ENCODE results near the gene RPP25L.

Gene RPP25L

DNA sequence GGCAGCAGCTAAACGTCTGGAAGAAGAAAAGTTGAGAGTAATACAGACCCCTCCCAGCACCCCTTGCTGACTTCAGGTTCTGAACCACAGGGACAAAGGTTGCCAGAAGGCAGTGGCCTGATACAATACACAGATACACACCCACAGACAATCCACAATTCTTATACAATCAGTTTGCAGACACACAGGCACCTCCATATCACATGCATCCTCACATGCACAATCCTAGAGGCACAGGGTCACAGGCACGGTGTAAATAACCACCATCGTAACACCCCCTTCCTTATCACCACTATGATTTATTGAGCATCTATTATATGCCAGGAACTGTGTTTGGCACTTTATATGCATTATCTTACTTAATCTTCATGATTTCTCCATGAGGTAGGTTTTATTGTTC, 30.6 kb downstream of the RPP25L start:
- Histone ChIP-seq H3K9ac (ENCODE audit: low read depth, low read length) (no peak overlapping the region), H3K36me3 (ENCODE audit: control insufficient read depth, insufficient read depth, low read length) (no peaks in the 10 kb centered on the region), H3K9me3 (ENCODE audit: control insufficient read depth, insufficient read depth, low read length) (no peaks in the 10 kb centered on the region), H3K4me1 (ENCODE audit: control insufficient read depth, insufficient read depth, low read length) (peaks cover 42% of the 10 kb centered on the region), H3K27me3 (ENCODE audit: control insufficient read depth, insufficient read depth, low read length) (peaks cover 96% of the 10 kb centered on the region), H3K27ac (ENCODE audit: low read depth, low read length) (no peak overlapping the region), H3K4me3 (ENCODE audit: low read depth, low read length) (no peak overlapping the region)

GRCh38 chr9:34580358-34580757, 31.5 kb downstream of the RPP25L start:
- H3K4me3 ChIP-seq (ENCODE audit: low read depth, low read length), result no peak overlapping the region
- peaks cover 35% of the 10 kb centered on the region for H3K4me1 ChIP-seq (ENCODE audit: control insufficient read depth, insufficient read depth, low read length)
- no peaks in the 10 kb centered on the region for H3K9me3 ChIP-seq (ENCODE audit: control insufficient read depth, insufficient read depth, low read length)
- H3K9ac ChIP-seq (ENCODE audit: low read depth, low read length), result no peak overlapping the region
- H3K36me3 ChIP-seq (ENCODE audit: control insufficient read depth, insufficient read depth, low read length), result no peaks in the 10 kb centered on the region
- peaks cover 95% of the 10 kb centered on the region for H3K27me3 ChIP-seq (ENCODE audit: control insufficient read depth, insufficient read depth, low read length)
- peak overlapping the region; percentile 48 for H3K27ac ChIP-seq (ENCODE audit: low read depth, low read length)

- no peak overlapping the region for H3K4me3 ChIP-seq (ENCODE audit: low read depth, low read length)
- no peak overlapping the region for H3K27ac ChIP-seq (ENCODE audit: low read depth, low read length)
- H3K4me1 ChIP-seq (ENCODE audit: control insufficient read depth, insufficient read depth, low read length), result peaks cover 31% of the 10 kb centered on the region
- H3K9me3 ChIP-seq (ENCODE audit: control insufficient read depth, insufficient read depth, low read length), result no peaks in the 10 kb centered on the region
- no peaks in the 10 kb centered on the region for H3K36me3 ChIP-seq (ENCODE audit: control insufficient read depth, insufficient read depth, low read length)
- no peak overlapping the region for H3K9ac ChIP-seq (ENCODE audit: low read depth, low read length)
- peaks cover 95% of the 10 kb centered on the region for H3K27me3 ChIP-seq (ENCODE audit: control insufficient read depth, insufficient read depth, low read length)
Measured at GRCh38 chr9:34579808-34580163, 32.1 kb downstream of the RPP25L start.

- Histone ChIP-seq H3K27me3 (ENCODE audit: control insufficient read depth, insufficient read depth, low read length) (peaks cover 90% of the 10 kb centered on the region), H3K4me3 (ENCODE audit: low read depth, low read length) (peak overlapping the region; percentile 64), H3K9ac (ENCODE audit: low read depth, low read length) (no peak overlapping the region)
Measured at GRCh38 chr9:34579104-34579807, 32.6 kb downstream of the RPP25L start.

GRCh38 chr9:34578241-34579103, 33.4 kb downstream of the RPP25L start:
- H3K9me3 ChIP-seq (ENCODE audit: control insufficient read depth, insufficient read depth, low read length), result no peaks in the 10 kb centered on the region
- no peak overlapping the region for H3K9ac ChIP-seq (ENCODE audit: low read depth, low read length)
- peak overlapping the region; percentile 77 for H3K27ac ChIP-seq (ENCODE audit: low read depth, low read length)
- H3K4me3 ChIP-seq (ENCODE audit: low read depth, low read length), result peak overlapping the region; percentile 64
- H3K27me3 ChIP-seq (ENCODE audit: control insufficient read depth, insufficient read depth, low read length), result peaks cover 82% of the 10 kb centered on the region
- H3K36me3 ChIP-seq (ENCODE audit: control insufficient read depth, insufficient read depth, low read length), result no peaks in the 10 kb centered on the region
- peaks cover 34% of the 10 kb centered on the region for H3K4me1 ChIP-seq (ENCODE audit: control insufficient read depth, insufficient read depth, low read length)

More at GRCh38 chr9:34579104-34579807, 32.6 kb downstream of the RPP25L start:
- H3K9me3 ChIP-seq (ENCODE audit: control insufficient read depth, insufficient read depth, low read length), result no peaks in the 10 kb centered on the region
- H3K27ac ChIP-seq (ENCODE audit: low read depth, low read length), result no peak overlapping the region
- no peaks in the 10 kb centered on the region for H3K36me3 ChIP-seq (ENCODE audit: control insufficient read depth, insufficient read depth, low read length)
- H3K4me1 ChIP-seq (ENCODE audit: control insufficient read depth, insufficient read depth, low read length), result peaks cover 32% of the 10 kb centered on the region

DNA sequence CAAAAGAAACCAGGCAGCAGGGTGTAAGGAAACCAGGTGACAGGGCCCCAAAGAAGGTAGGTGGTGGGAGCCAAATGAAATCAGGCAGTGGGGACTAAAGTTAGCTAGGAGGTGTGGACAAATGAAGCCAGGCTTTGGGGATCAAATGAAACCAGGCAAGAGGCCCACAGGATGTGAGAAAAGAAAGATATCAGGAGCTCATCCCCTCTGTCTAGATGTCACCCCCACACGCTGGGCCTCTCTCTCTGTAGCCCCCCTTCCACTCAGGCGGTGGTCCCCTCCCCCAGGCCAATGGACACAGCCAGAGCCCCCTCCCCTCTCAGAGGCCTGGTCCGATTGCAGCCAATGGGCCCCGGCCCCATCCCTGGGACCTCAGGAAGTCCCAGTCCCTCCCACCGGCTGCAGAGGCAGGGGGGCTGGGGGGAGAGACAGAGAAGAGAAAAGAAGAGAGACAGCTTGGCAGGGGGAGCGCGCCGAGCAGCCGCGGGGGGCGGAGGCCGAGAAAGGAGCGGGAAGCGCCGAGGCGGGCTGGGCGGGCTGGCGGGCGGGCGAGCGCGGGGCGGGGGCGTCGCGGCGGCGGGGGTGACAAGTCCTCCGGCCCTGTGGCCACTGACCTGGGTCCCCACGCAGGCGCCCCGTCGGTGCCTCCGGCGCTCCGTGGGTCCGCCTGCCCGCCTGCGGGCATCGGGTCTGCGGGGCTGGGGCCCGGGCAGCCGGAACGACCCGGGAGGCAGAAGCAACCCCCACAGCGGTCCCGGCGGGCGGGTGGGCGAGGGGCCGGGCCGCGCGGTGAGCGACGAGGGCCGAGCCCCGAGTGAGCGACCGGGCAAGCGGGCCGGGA, 34.3 kb downstream of the RPP25L start:
- peaks cover 34% of the 10 kb centered on the region for H3K4me1 ChIP-seq (ENCODE audit: control insufficient read depth, insufficient read depth, low read length)
- no peaks in the 10 kb centered on the region for H3K9me3 ChIP-seq (ENCODE audit: control insufficient read depth, insufficient read depth, low read length)
- peak overlapping the region; percentile 64 for H3K4me3 ChIP-seq (ENCODE audit: low read depth, low read length)
- peak overlapping the region; percentile 77 for H3K27ac ChIP-seq (ENCODE audit: low read depth, low read length)
- H3K36me3 ChIP-seq (ENCODE audit: control insufficient read depth, insufficient read depth, low read length), result no peaks in the 10 kb centered on the region
- peaks cover 74% of the 10 kb centered on the region for H3K27me3 ChIP-seq (ENCODE audit: control insufficient read depth, insufficient read depth, low read length)
- no peak overlapping the region for H3K9ac ChIP-seq (ENCODE audit: low read depth, low read length)

DNA sequence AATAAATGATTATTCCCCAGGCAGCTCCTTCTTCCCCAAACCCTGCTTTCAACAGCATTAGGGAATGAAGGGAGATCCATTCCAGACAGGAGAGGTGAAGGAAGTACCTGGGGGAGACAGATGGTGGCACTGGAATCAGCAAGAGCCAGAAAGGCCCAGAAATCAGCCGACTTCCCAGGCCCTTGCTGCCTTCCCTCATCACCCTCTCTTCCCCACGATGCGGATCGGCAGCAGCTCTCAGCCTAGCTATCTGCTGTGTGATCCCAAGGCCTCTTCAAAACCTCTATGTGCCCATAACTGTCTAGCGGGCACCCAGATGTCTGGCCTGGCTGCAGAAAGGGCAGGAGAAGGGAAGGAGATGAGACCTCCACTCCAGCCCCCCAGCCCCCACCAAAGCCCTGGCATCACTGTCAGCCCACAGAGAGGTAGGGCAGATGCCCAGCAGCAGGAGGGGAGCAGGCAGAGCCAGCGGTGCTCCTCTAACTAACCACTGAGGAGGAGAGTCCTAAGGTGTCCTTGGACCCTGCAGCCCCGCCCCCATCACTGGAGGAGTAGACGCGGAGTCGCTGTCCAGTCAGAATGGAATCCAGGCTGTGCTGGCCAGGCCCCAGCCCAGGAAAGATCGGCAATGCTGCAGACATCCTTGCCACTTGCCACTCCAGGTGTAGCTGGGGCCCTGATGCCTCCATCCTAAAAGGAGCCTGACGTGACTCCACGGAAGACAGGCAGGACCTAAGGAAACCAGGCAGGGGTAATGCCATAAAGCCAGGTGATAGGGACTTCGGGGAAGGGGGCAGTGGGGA, 35.1 kb downstream of the RPP25L start:
- Histone ChIP-seq H3K36me3 (ENCODE audit: control insufficient read depth, insufficient read depth, low read length) (no peaks in the 10 kb centered on the region), H3K27me3 (ENCODE audit: control insufficient read depth, insufficient read depth, low read length) (peaks cover 67% of the 10 kb centered on the region), H3K27ac (ENCODE audit: low read depth, low read length) (peak overlapping the region; percentile 46), H3K9me3 (ENCODE audit: control insufficient read depth, insufficient read depth, low read length) (no peaks in the 10 kb centered on the region), H3K4me3 (ENCODE audit: low read depth, low read length) (peak overlapping the region; percentile 28), H3K4me1 (ENCODE audit: control insufficient read depth, insufficient read depth, low read length) (peaks cover 34% of the 10 kb centered on the region), H3K9ac (ENCODE audit: low read depth, low read length) (no peak overlapping the region)

- H3K27ac ChIP-seq (ENCODE audit: low read depth, low read length), result no peak overlapping the region
- no peaks in the 10 kb centered on the region for H3K36me3 ChIP-seq (ENCODE audit: control insufficient read depth, insufficient read depth, low read length)
- H3K4me3 ChIP-seq (ENCODE audit: low read depth, low read length), result no peak overlapping the region
- no peak overlapping the region for H3K9ac ChIP-seq (ENCODE audit: low read depth, low read length)
- peaks cover 59% of the 10 kb centered on the region for H3K27me3 ChIP-seq (ENCODE audit: control insufficient read depth, insufficient read depth, low read length)
- no peaks in the 10 kb centered on the region for H3K9me3 ChIP-seq (ENCODE audit: control insufficient read depth, insufficient read depth, low read length)
- peaks cover 34% of the 10 kb centered on the region for H3K4me1 ChIP-seq (ENCODE audit: control insufficient read depth, insufficient read depth, low read length)
Measured at GRCh38 chr9:34575862-34576596, 35.9 kb downstream of the RPP25L start.

DNA sequence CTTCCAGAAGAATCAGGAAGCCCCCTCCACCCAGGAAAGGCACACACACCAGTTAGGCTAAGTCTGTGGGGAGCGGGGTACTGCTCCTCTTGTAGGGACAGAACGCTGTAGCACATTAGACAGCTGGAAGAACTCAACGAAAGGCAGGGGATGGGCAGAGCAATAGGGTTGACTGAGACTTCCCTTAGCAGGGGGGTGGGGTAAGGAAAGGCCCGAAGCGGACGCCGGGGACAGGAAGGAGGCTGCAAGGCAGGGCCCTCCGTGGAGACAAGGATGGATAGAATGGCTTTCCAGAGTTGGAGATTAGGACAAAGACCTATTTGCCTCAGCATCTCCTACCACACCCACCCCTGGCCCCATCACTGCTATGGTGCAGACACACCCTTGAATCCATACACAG, 36.7 kb downstream of the RPP25L start:
- peaks cover 32% of the 10 kb centered on the region for H3K4me1 ChIP-seq (ENCODE audit: control insufficient read depth, insufficient read depth, low read length)
- no peaks in the 10 kb centered on the region for H3K36me3 ChIP-seq (ENCODE audit: control insufficient read depth, insufficient read depth, low read length)
- no peaks in the 10 kb centered on the region for H3K9me3 ChIP-seq (ENCODE audit: control insufficient read depth, insufficient read depth, low read length)
- no peak overlapping the region for H3K4me3 ChIP-seq (ENCODE audit: low read depth, low read length)
- H3K27me3 ChIP-seq (ENCODE audit: control insufficient read depth, insufficient read depth, low read length), result peaks cover 56% of the 10 kb centered on the region
- H3K27ac ChIP-seq (ENCODE audit: low read depth, low read length), result no peak overlapping the region
- no peak overlapping the region for H3K9ac ChIP-seq (ENCODE audit: low read depth, low read length)

- Histone ChIP-seq H3K27me3 (ENCODE audit: control insufficient read depth, insufficient read depth, low read length) (peaks cover 50% of the 10 kb centered on the region), H3K4me1 (ENCODE audit: control insufficient read depth, insufficient read depth, low read length) (peaks cover 29% of the 10 kb centered on the region), H3K4me3 (ENCODE audit: low read depth, low read length) (no peak overlapping the region), H3K9me3 (ENCODE audit: control insufficient read depth, insufficient read depth, low read length) (no peaks in the 10 kb centered on the region), H3K9ac (ENCODE audit: low read depth, low read length) (no peak overlapping the region), H3K36me3 (ENCODE audit: control insufficient read depth, insufficient read depth, low read length) (no peaks in the 10 kb centered on the region), H3K27ac (ENCODE audit: low read depth, low read length) (no peak overlapping the region)
Measured at GRCh38 chr9:34574571-34574970, 37.3 kb downstream of the RPP25L start.
